IPS-18a (cell line): Measurements from ENCODE around the gene POLR3E.

ENCODE experiments used
- H3K27ac ChIP-seq: one replicate; pipeline ENCODE4 v1.5.1; 2013; ENCODE audit warnings: low read length
- H3K27me3 ChIP-seq: one replicate; pipeline ENCODE4 v1.6.1; 2013; ENCODE audit warnings: mild to moderate bottlenecking, low read length; ENCODE audit not compliant: control insufficient read depth, insufficient read depth
- H3K36me3 ChIP-seq: one replicate; pipeline ENCODE4 v1.6.1; 2013; ENCODE audit warnings: low read depth, low read length; ENCODE audit not compliant: control insufficient read depth
- H3K4me1 ChIP-seq: one replicate; pipeline ENCODE4 v1.6.1; 2013; ENCODE audit warnings: low read depth, low read length; ENCODE audit not compliant: control insufficient read depth
- H3K4me3 ChIP-seq: one replicate; pipeline ENCODE4 v1.5.1; 2013; ENCODE audit warnings: low read length
- H3K9ac ChIP-seq: one replicate; pipeline ENCODE4 v1.6.1; 2013; ENCODE audit warnings: mild to moderate bottlenecking, low read length, moderate library complexity
- H3K9me3 ChIP-seq: one replicate; pipeline ENCODE4 v1.6.1; 2013; ENCODE audit warnings: low read depth, low read length; ENCODE audit not compliant: control insufficient read depth

The POLR3E gene

GRCh38 chr16:22320572-22321339 is 23.5 kb downstream of the POLR3E start:
- Histone ChIP-seq H3K36me3 (peaks cover 65% of the 10 kb centered on the region), H3K9ac (no peak overlapping the region), H3K27me3 (no peaks in the 10 kb centered on the region), H3K4me1 (no peaks in the 10 kb centered on the region), H3K27ac (no peak overlapping the region), H3K4me3 (no peak overlapping the region), H3K9me3 (no peaks in the 10 kb centered on the region)

GRCh38 chr16:22321340-22322001 is 24.3 kb downstream of the POLR3E start:
- Histone ChIP-seq H3K36me3 (peaks cover 65% of the 10 kb centered on the region), H3K27me3 (no peaks in the 10 kb centered on the region), H3K9ac (peak overlapping the region; percentile 11), H3K27ac (no peak overlapping the region), H3K4me3 (no peak overlapping the region), H3K4me1 (no peaks in the 10 kb centered on the region), H3K9me3 (no peaks in the 10 kb centered on the region)

GRCh38 chr16:22322021-22322471 is 24.8 kb downstream of the POLR3E start:
- no peaks in the 10 kb centered on the region for H3K27me3 ChIP-seq
- H3K27ac ChIP-seq: no peak overlapping the region
- peaks cover 67% of the 10 kb centered on the region for H3K36me3 ChIP-seq
- no peaks in the 10 kb centered on the region for H3K4me1 ChIP-seq
- H3K4me3 ChIP-seq: no peak overlapping the region
- no peak overlapping the region for H3K9ac ChIP-seq
- no peaks in the 10 kb centered on the region for H3K9me3 ChIP-seq

GRCh38 chr16:22322741-22323140 is 25.5 kb downstream of the POLR3E start:
- no peak overlapping the region for H3K27ac ChIP-seq
- no peak overlapping the region for H3K4me3 ChIP-seq
- no peak overlapping the region for H3K9ac ChIP-seq
- no peaks in the 10 kb centered on the region for H3K9me3 ChIP-seq
- H3K27me3 ChIP-seq: no peaks in the 10 kb centered on the region
- H3K4me1 ChIP-seq: no peaks in the 10 kb centered on the region
- H3K36me3 ChIP-seq: peaks cover 67% of the 10 kb centered on the region

- Histone ChIP-seq H3K36me3 (peaks cover 69% of the 10 kb centered on the region), H3K4me3 (no peak overlapping the region)
Observed at GRCh38 chr16:22323173-22323958, 26.2 kb downstream of the POLR3E start.

GRCh38 chr16:22323959-22324786 is 27.0 kb downstream of the POLR3E start:
- no peak overlapping the region for H3K9ac ChIP-seq
- H3K36me3 ChIP-seq: peaks cover 69% of the 10 kb centered on the region
- no peaks in the 10 kb centered on the region for H3K27me3 ChIP-seq
- no peaks in the 10 kb centered on the region for H3K4me1 ChIP-seq
- H3K4me3 ChIP-seq: no peak overlapping the region
- H3K9me3 ChIP-seq: no peaks in the 10 kb centered on the region
- no peak overlapping the region for H3K27ac ChIP-seq

More at GRCh38 chr16:22323173-22323958, 26.2 kb downstream of the POLR3E start:
- Histone ChIP-seq H3K9me3 (no peaks in the 10 kb centered on the region), H3K27me3 (no peaks in the 10 kb centered on the region), H3K27ac (no peak overlapping the region), H3K4me1 (no peaks in the 10 kb centered on the region), H3K9ac (no peak overlapping the region)

GRCh38 chr16:22324787-22325597 is 27.8 kb downstream of the POLR3E start:
- H3K36me3 ChIP-seq: peaks cover 70% of the 10 kb centered on the region
- H3K9ac ChIP-seq: no peak overlapping the region

GRCh38 chr16:22325598-22326368 is 28.6 kb downstream of the POLR3E start:
- no peak overlapping the region for H3K9ac ChIP-seq
- H3K4me3 ChIP-seq: no peak overlapping the region
- H3K36me3 ChIP-seq: peaks cover 75% of the 10 kb centered on the region
- no peaks in the 10 kb centered on the region for H3K4me1 ChIP-seq
- no peaks in the 10 kb centered on the region for H3K9me3 ChIP-seq
- no peaks in the 10 kb centered on the region for H3K27me3 ChIP-seq
- H3K27ac ChIP-seq: no peak overlapping the region

More at GRCh38 chr16:22324787-22325597, 27.8 kb downstream of the POLR3E start:
- no peak overlapping the region for H3K4me3 ChIP-seq
- no peak overlapping the region for H3K27ac ChIP-seq
- no peaks in the 10 kb centered on the region for H3K4me1 ChIP-seq
- H3K9me3 ChIP-seq: no peaks in the 10 kb centered on the region
- no peaks in the 10 kb centered on the region for H3K27me3 ChIP-seq

- Histone ChIP-seq H3K9ac (no peak overlapping the region), H3K4me1 (no peaks in the 10 kb centered on the region), H3K27me3 (no peaks in the 10 kb centered on the region), H3K9me3 (no peaks in the 10 kb centered on the region), H3K36me3 (peaks cover 77% of the 10 kb centered on the region), H3K4me3 (no peak overlapping the region), H3K27ac (no peak overlapping the region)
Observed at GRCh38 chr16:22326369-22326652, 29.1 kb downstream of the POLR3E start.

GRCh38 chr16:22326771-22327445 is 29.7 kb downstream of the POLR3E start:
- Histone ChIP-seq H3K27ac (no peak overlapping the region), H3K4me3 (no peak overlapping the region), H3K27me3 (no peaks in the 10 kb centered on the region), H3K9ac (no peak overlapping the region), H3K4me1 (no peaks in the 10 kb centered on the region), H3K9me3 (no peaks in the 10 kb centered on the region), H3K36me3 (peaks cover 77% of the 10 kb centered on the region)
